ENCODE measurements around the gene UBL7.

DNA sequence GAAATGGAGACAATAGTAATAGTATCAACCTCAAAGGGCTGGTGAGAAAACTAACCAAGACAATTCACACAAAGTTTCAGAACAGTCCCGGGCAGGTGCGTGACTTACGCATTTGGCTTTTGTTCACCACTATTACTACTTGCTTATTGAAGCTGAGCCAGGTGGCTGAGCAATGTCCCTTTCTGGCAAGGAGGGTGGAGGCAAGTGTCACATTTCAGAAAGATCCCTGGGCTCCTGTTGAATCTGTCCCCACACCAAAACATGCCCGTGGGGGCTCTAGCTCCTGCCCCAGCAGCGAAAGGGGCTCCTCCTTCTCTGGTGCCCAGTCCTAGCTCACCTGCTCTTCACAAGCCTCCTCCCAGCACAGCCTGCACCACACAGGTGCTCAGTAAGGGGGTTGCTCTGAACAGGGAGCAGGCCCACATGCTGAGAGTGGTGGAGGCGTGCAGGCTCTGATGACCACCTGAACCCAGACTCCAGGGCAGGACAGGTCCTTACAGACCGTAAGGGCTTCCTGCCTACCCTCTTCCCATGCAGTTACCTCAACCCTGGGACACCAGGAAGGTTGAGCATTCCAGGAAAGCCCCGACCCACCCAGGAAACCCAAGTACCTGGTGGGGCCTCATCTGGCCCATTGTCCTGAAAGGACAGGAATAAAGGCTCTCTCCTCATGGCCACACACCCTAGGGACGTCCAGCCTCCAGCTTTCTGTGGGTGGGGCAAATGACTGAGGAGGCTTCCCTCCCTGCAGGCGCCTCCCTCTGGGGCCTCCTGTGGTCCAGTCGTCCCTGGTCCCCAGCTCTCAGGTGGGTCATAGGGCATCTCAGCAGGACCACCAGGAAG is 59.8 kb downstream of the UBL7 start:
- TF ChIP-seq CTCF (IDR thresholded peaks at IDR 0.05) (no peak), POLR2AphosphoS5 (IDR thresholded peaks at IDR 0.05) (no peak), POLR2A (IDR thresholded peaks at IDR 0.05) (no peak)
